ENCODE measurements around the gene TUFM.
"Not testable (repeated sequence)": the region's sequence is repeated elsewhere in the genome, so short reads cannot be mapped to it uniquely, and the experiment has no call there.

TUFM gene

GRCh38 chr16:28837672-28838557 lies 8.2 kb downstream of the TUFM start:
- no peak for DNase-seq

GRCh38 chr16:28836761-28837064 lies 9.4 kb downstream of the TUFM start:
- no peak for DNase-seq

GRCh38 chr16:28835864-28836760 lies 10.0 kb downstream of the TUFM start:
- DNase-seq: no peak

GRCh38 chr16:28834873-28835863 lies 11.0 kb downstream of the TUFM start:
- DNase-seq: no peak

- no peak for DNase-seq
These were observed 11.8 kb downstream of the TUFM start for GRCh38 chr16:28834349-28834748.

- DNase-seq: no peak
These were observed 15.6 kb downstream of the TUFM start for GRCh38 chr16:28830531-28830930.

- no peak for DNase-seq
These were observed 16.4 kb downstream of the TUFM start for GRCh38 chr16:28829747-28830146.

GRCh38 chr16:28826141-28826540 lies 20.0 kb downstream of the TUFM start:
- DNase-seq: no peak

- no peak for DNase-seq
These were observed 21.5 kb downstream of the TUFM start for GRCh38 chr16:28824717-28824973.

GRCh38 chr16:28823873-28824716 lies 22.1 kb downstream of the TUFM start:
- peak; percentile 94 for DNase-seq

GRCh38 chr16:28823291-28823872 lies 22.8 kb downstream of the TUFM start:
- no peak for DNase-seq

GRCh38 chr16:28822520-28823290 lies 23.4 kb downstream of the TUFM start, which contains the start of gene ATXN2L:
TSS of gene ATXN2L (plus strand) at chr16:28822999. CDS start at chr16:28823260, 261 bp downstream.
- peak; percentile 96 for DNase-seq

- DNase-seq: no peak
These were observed 24.2 kb downstream of the TUFM start for GRCh38 chr16:28821874-28822519.

- not testable (repeated sequence) for DNase-seq
These were observed 25.6 kb downstream of the TUFM start for GRCh38 chr16:28820546-28820945.

GRCh38 chr16:28820016-28820415 lies 26.1 kb downstream of the TUFM start:
- no peak for DNase-seq

- DNase-seq: not testable (repeated sequence)
These were observed 38.6 kb downstream of the TUFM start for GRCh38 chr16:28807445-28808120.

GRCh38 chr16:28802235-28803019 lies 43.7 kb downstream of the TUFM start:
- peak; percentile 65 for DNase-seq
